ENCODE data around the gene ANXA5.

GRCh38 chr4:121674696-121675095, 22.1 kb downstream of the ANXA5 start:
- no peak for TF ChIP-seq CTCF (IDR thresholded peaks at IDR 0.05; ENCODE audit: low read length)
- TF ChIP-seq EZH2phosphoT487 (IDR thresholded peaks at IDR 0.05; ENCODE audit: low read length), result no peak
- no peak for TF ChIP-seq EZH2 (optimal IDR thresholded peaks at IDR 0.05; ENCODE audit: low read depth, low read length)

Measured in MM.1S (cell line).